Tibial artery (tissue), 4 donors: Measurements from ENCODE around the gene RALA.

Experiments
- DNase-seq, 2 donors: peaks; one replicate each; pipeline ENCODE4 v3.0.0-alpha.2; 2019
- H3K27ac ChIP-seq, 2 donors: fragments of 200-600 bp; sonication (generic) in 1 of 2; 1 replicate in 1 of 2; 2 replicates in 1 of 2; pipeline ENCODE4 v1.5.1; 2018 to 2019; ENCODE audit warnings: mild to moderate bottlenecking in 1 of 2
- H3K27me3 ChIP-seq, 2 donors: fragments of 200-600 bp; sonication (generic) in 1 of 2; one replicate each; pipeline versions ENCODE4 v1.5.1 to v1.6.0; 2016 to 2019
- H3K36me3 ChIP-seq, 3 donors: fragments of 200-600 bp; sonication (generic) in 2 of 3; one replicate each; pipeline ENCODE4 v1.5.1; 2016 to 2019; ENCODE audit warnings: mild to moderate bottlenecking in 2 of 3
- H3K4me1 ChIP-seq, 4 donors: fragments of 200-600 bp; sonication (generic) in 2 of 4; 1 replicate in 3 of 4; 2 replicates in 1 of 4; pipeline ENCODE4 v1.5.1; 2016 to 2019
- H3K4me3 ChIP-seq, 2 donors: fragments of 200-600 bp; sonication (generic) in 1 of 2; 1 replicate in 1 of 2; 2 replicates in 1 of 2; pipeline ENCODE4 v1.5.1; 2018 to 2019; ENCODE audit warnings: mild to moderate bottlenecking in 2 of 2
- H3K9me3 ChIP-seq, 3 donors: fragments of 200-600 bp; sonication (generic) in 1 of 3; one replicate each; pipeline ENCODE4 v1.5.1; 2016 to 2019
- intact Hi-C: fragments of 100-400 bp; cut with DNase I; formaldehyde crosslinking; loops from one replicate; pipeline ENCODE4 v1.15.0; 2023; ENCODE audit warnings: low total_unique reads
- TF ChIP-seq, protein P1 (sequence below), 2 experiments: fragments of 200-600 bp in 1 of 2; fragments of 450-650 bp in 1 of 2; IDR thresholded peaks; one replicate each; pipeline ENCODE4 v1.5.1; 2017 to 2019; ENCODE audit warnings: antibody characterized with exemption in 2 of 2, mild to moderate bottlenecking in 1 of 2, moderate library complexity in 1 of 2

Gene RALA

DNA sequence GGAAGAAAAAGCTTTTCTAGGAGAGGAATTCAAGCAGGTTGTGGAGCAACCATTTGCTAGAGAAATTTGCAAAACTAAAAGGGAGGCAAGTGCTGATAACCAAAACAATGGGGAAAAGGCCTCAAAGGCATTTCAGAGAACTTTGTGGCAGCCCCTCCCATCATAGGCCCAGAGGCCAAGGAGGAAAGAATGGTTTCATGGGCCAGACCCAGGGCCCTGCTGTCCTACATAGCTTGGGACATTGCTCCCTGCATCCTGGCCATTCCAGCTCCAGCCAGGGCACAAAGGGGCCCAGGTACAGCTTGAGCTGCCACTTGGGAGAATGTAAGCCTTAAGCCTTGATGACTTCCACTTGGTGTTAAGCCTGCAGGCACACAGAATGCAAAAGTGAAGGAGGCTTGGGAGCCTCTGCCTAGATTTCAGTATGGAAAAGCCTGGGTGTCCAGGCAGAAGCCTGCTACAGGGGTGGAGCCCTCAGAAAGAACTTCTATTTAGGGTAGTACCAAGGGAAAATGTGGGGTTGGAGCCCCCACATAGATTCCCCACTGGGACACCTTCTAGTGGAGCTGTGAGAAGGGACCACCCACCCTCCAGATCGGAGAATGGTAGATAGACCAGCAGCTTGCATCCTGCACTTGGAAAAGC, 91.2 kb downstream of the RALA start:
- TF ChIP-seq, protein P1, sequence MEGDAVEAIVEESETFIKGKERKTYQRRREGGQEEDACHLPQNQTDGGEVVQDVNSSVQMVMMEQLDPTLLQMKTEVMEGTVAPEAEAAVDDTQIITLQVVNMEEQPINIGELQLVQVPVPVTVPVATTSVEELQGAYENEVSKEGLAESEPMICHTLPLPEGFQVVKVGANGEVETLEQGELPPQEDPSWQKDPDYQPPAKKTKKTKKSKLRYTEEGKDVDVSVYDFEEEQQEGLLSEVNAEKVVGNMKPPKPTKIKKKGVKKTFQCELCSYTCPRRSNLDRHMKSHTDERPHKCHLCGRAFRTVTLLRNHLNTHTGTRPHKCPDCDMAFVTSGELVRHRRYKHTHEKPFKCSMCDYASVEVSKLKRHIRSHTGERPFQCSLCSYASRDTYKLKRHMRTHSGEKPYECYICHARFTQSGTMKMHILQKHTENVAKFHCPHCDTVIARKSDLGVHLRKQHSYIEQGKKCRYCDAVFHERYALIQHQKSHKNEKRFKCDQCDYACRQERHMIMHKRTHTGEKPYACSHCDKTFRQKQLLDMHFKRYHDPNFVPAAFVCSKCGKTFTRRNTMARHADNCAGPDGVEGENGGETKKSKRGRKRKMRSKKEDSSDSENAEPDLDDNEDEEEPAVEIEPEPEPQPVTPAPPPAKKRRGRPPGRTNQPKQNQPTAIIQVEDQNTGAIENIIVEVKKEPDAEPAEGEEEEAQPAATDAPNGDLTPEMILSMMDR (IDR thresholded peaks at IDR 0.05) = no peak
- Histone ChIP-seq H3K27me3 (no peaks in the 10 kb centered on the region), H3K27ac (no peak overlapping the region), H3K4me1 (peaks cover 0 to 6% (median 0%) of the 10 kb centered on the region in 4 donors), H3K9me3 (peaks cover 0 to 20% (median 9%) of the 10 kb centered on the region in 3 donors), H3K4me3 (no peak overlapping the region), H3K36me3 (no peaks in the 10 kb centered on the region)
- no peak for DNase-seq
- intact Hi-C loops = no loop called here

DNA sequence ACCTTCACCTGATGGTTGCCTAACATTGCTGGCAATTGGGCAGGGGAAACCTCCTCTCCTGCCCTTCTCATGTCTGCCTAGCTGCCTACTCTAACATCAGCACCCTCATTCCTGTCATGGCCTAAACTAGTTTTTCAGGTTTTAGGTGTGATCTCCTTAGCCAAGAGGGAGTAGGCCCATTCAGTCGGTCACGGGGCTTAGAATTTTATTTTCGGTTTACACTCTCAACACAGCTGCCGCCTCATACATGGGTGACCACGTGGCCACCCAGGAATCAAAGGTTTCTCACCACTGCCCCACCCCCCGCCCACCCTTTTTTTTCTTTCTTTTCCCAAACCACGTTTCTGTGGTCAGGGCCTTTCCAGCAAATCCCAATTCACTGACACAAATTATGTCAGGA, 97.2 kb downstream of the RALA start:
- intact Hi-C loops = no loop called here
- TF ChIP-seq, protein P1 (IDR thresholded peaks at IDR 0.05) = no peak
- no peaks in the 10 kb centered on the region for H3K27me3 ChIP-seq
- no peak for DNase-seq
- no peaks in the 10 kb centered on the region for H3K9me3 ChIP-seq
- no peak overlapping the region for H3K27ac ChIP-seq
- H3K4me1 ChIP-seq = no peaks in the 10 kb centered on the region
- no peak overlapping the region for H3K4me3 ChIP-seq
- H3K36me3 ChIP-seq = no peaks in the 10 kb centered on the region

DNA sequence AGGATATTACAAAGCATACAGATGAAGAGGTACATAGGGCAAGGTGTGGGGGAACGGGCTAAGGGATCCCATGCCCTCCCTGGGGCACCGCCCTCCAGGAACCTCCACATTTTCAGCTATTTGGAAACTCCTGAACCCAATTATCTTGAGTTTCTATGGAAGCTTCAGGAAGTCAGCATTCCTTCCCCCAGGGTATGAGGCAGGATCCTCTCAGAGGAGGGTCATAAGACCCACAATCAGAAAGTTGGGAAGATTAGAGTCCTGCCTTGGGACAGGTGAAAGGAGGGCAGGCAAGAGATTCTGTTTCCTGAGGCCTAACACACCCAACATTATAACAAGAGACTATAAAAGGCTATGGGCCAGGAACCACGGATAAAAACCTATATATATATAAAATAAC, 98.0 kb downstream of the RALA start:
- intact Hi-C loops = no loop called here
- DNase-seq = no peak
- H3K9me3 ChIP-seq = no peaks in the 10 kb centered on the region

DNA sequence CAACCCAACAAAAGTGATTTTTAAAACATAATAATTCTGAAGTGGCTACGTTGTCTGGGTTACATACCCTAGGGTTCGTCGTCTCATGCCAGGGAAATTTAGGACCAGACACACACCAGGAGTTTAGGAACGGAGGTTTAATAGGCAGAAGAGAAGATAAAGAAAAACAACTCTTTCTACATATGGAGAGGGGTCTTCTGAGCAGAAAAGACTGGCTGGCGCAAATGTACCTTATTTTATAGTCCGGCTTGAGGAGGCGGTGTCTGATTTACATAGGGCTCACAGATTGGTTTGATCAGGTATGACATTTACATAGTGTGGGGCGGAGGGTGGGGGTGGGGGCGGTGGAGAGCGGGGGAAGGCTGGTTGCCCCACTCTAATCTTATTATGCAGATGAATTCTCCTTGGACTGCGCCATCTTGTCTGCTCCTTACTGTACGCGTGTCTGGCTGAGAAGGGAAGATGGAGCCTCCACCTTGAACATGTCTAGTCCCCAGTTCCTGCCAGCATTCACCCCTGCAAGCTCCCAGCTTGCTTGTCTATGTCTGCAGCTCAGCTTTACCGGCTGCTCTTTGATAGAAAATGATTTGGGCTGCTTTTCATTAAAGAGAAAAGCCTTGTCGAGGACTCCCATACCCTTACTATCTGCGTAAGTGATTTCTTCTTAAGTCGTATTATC, 98.7 kb downstream of the RALA start:
- Histone ChIP-seq H3K27me3 (no peaks in the 10 kb centered on the region), H3K4me3 (no peak overlapping the region), H3K36me3 (no peaks in the 10 kb centered on the region), H3K9me3 (no peaks in the 10 kb centered on the region), H3K27ac (no peak overlapping the region), H3K4me1 (no peaks in the 10 kb centered on the region)
- intact Hi-C loops = no loop called here
- DNase-seq = no peak
- TF ChIP-seq, protein P1 (IDR thresholded peaks at IDR 0.05) = no peak

More for the DNA sequence above, 98.0 kb downstream of the RALA start:
- H3K27ac ChIP-seq = no peak overlapping the region
- TF ChIP-seq, protein P1 (IDR thresholded peaks at IDR 0.05) = no peak
- H3K36me3 ChIP-seq = no peaks in the 10 kb centered on the region
- no peaks in the 10 kb centered on the region for H3K4me1 ChIP-seq
- no peaks in the 10 kb centered on the region for H3K27me3 ChIP-seq
- H3K4me3 ChIP-seq = no peak overlapping the region

DNA sequence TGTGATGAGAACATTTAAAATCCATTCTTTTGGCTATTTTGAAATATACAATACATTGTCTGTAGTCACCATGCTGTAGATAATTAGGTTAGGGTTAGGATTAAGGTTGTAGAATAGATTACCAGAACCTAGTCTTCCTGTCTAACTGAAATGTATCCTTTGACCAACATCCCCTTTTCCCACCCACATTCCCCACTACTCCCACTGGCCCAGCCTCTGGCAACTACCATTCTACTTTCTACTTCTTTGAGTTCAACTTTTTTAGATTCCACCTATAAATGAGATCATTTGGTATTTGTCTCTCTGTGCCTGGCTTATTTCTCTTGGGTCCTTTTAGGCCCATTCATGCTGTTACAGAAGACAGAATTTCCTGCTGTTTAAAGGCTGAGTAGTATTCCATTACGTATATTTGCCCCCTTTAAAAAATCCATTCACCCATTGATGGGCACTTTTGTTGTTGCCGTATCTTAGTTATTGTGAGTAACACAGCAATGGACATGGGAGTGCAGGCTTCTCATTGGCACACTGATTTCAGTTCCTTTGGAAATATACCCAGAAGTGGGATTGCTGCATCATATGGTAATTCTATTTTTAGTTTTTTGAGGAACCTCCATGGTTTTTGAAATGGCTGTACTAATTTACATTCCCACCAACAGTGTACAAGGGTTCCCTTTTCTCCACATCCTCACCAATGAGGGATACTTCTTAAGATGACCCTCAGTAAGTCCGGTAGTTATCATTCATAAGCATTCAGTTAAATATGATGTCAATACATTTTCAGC, 104.0 kb downstream of the RALA start:
- intact Hi-C loops = loop anchor here (2.0 kb wide), 1 partner anchor 25 kb away; no protein-coding TSS in a partner anchor
- Histone ChIP-seq H3K27ac (no peak overlapping the region), H3K9me3 (no peaks in the 10 kb centered on the region), H3K27me3 (no peaks in the 10 kb centered on the region), H3K4me1 (no peaks in the 10 kb centered on the region), H3K36me3 (no peaks in the 10 kb centered on the region), H3K4me3 (no peak overlapping the region)
- TF ChIP-seq, protein P1 (IDR thresholded peaks at IDR 0.05) = no peak
- DNase-seq = no peak
